ENCODE measurements around the gene CHMP5.
"Not testable (repeated sequence)": the region's sequence is repeated elsewhere in the genome, so short reads cannot be mapped to it uniquely, and the experiment has no call there.

CHMP5 gene

GRCh38 chr9:33277484-33277883, 12.6 kb downstream of the CHMP5 start:
- DNase-seq (ENCODE audit: low read depth), result no peak

GRCh38 chr9:33285502-33285901, 20.7 kb downstream of the CHMP5 start:
- no peak for DNase-seq (ENCODE audit: low read depth)

- no peak for DNase-seq (ENCODE audit: low read depth)
These were observed 22.2 kb downstream of the CHMP5 start for GRCh38 chr9:33287087-33287490.

- no peak for DNase-seq (ENCODE audit: low read depth)
These were observed 23.4 kb downstream of the CHMP5 start for GRCh38 chr9:33288235-33288634.

GRCh38 chr9:33288828-33289483, 24.1 kb downstream of the CHMP5 start:
- no peak for DNase-seq (ENCODE audit: low read depth)

- no peak for DNase-seq (ENCODE audit: low read depth)
These were observed 24.6 kb downstream of the CHMP5 start for GRCh38 chr9:33289496-33289895.

- no peak for DNase-seq (ENCODE audit: low read depth)
These were observed 25.0 kb downstream of the CHMP5 start for GRCh38 chr9:33289936-33290246.

GRCh38 chr9:33290247-33291030, 25.6 kb downstream of the CHMP5 start, which contains the start of gene NFX1:
Gene NFX1 (plus strand): TSS chr9:33290516. CDS start chr9:33290573, 57 bp downstream.
- DNase-seq (ENCODE audit: low read depth), result peak; percentile 98

GRCh38 chr9:33291031-33291397, 26.2 kb downstream of the CHMP5 start:
- no peak for DNase-seq (ENCODE audit: low read depth)

GRCh38 chr9:33291901-33292300, 27.1 kb downstream of the CHMP5 start:
- DNase-seq (ENCODE audit: low read depth), result no peak

GRCh38 chr9:33293782-33294181, 28.9 kb downstream of the CHMP5 start:
- DNase-seq (ENCODE audit: low read depth), result no peak

GRCh38 chr9:33294670-33295432, 30.0 kb downstream of the CHMP5 start:
- no peak for DNase-seq (ENCODE audit: low read depth)

- DNase-seq (ENCODE audit: low read depth), result no peak
These were observed 30.7 kb downstream of the CHMP5 start for GRCh38 chr9:33295571-33295970.

- DNase-seq (ENCODE audit: low read depth), result no peak
These were observed 32.6 kb downstream of the CHMP5 start for GRCh38 chr9:33297432-33297831.

GRCh38 chr9:33300546-33300945, 35.7 kb downstream of the CHMP5 start:
- DNase-seq (ENCODE audit: low read depth), result no peak

GRCh38 chr9:33304362-33304761, 39.5 kb downstream of the CHMP5 start:
- DNase-seq (ENCODE audit: low read depth), result no peak

GRCh38 chr9:33306037-33306436, 41.2 kb downstream of the CHMP5 start:
- no peak for DNase-seq (ENCODE audit: low read depth)

- DNase-seq (ENCODE audit: low read depth), result no peak
These were observed 42.2 kb downstream of the CHMP5 start for GRCh38 chr9:33307067-33307466.

- DNase-seq (ENCODE audit: low read depth), result no peak
These were observed 45.1 kb downstream of the CHMP5 start for GRCh38 chr9:33309903-33310302.

- DNase-seq (ENCODE audit: low read depth), result no peak
These were observed 45.9 kb downstream of the CHMP5 start for GRCh38 chr9:33310748-33311147.

GRCh38 chr9:33311953-33312352, 47.1 kb downstream of the CHMP5 start:
- no peak for DNase-seq (ENCODE audit: low read depth)

- no peak for DNase-seq (ENCODE audit: low read depth)
These were observed 50.5 kb downstream of the CHMP5 start for GRCh38 chr9:33315371-33315770.

GRCh38 chr9:33317136-33317535, 52.3 kb downstream of the CHMP5 start:
- not testable (repeated sequence) for DNase-seq (ENCODE audit: low read depth)

Data from activated T-helper 1 cell treated with Interleukin-2 at 50 U/mL for 16 hours (primary cell).